AG09319 (cell line): Measurements from ENCODE around the gene ITPR3.

Source experiments
- DNase-seq: peaks from one replicate; pipeline ENCODE4 v3.0.0-alpha.2; 2010; ENCODE audit warnings: low read depth; ENCODE audit errors: extremely low read depth
- CTCF ChIP-seq: IDR thresholded peaks from 2 replicates; pipeline ENCODE4 v1.5.1; 2011; ENCODE audit warnings: low read depth, mild to moderate bottlenecking, inconsistent platforms, low read length, moderate library complexity

Gene ITPR3

GRCh38 chr6:33620856-33621710 lies at the start of gene ITPR3:
ITPR3 (plus strand) TSS chr6:33621322; CDS start chr6:33621603, 281 bp downstream.
- no peak for TF ChIP-seq CTCF
- DNase-seq = no peak

GRCh38 chr6:33571637-33572316 lies 49.3 kb upstream of the ITPR3 start:
- TF ChIP-seq CTCF = no peak
- no peak for DNase-seq

GRCh38 chr6:33575211-33575610 lies 45.9 kb upstream of the ITPR3 start:
- TF ChIP-seq CTCF = no peak
- no peak for DNase-seq

GRCh38 chr6:33576668-33577067 lies 44.5 kb upstream of the ITPR3 start:
- DNase-seq = no peak
- no peak for TF ChIP-seq CTCF

GRCh38 chr6:33577106-33577535 lies 44.0 kb upstream of the ITPR3 start:
- DNase-seq = no peak
- TF ChIP-seq CTCF = no peak

GRCh38 chr6:33577718-33578117 lies 43.4 kb upstream of the ITPR3 start:
- TF ChIP-seq CTCF = no peak
- no peak for DNase-seq

GRCh38 chr6:33578164-33578563 lies 43.0 kb upstream of the ITPR3 start:
- no peak for DNase-seq

More at GRCh38 chr6:33578164-33578563, 43.0 kb upstream of the ITPR3 start:
- TF ChIP-seq CTCF = no peak
